ENCODE data around the gene MAP3K2.

The MAP3K2 gene

GRCh38 chr2:127419448-127420038 lies 31.8 kb upstream of the MAP3K2 start:
- FAIRE-seq (no peak), DNase-seq (ENCODE audit: insufficient read length, low spot score) (no peak)
- no peak for TF ChIP-seq CTCF (IDR thresholded peaks at IDR 0.05; ENCODE audit: insufficient read depth, missing control alignments)

GRCh38 chr2:127419112-127419430 lies 31.3 kb upstream of the MAP3K2 start:
- DNase-seq (ENCODE audit: insufficient read length, low spot score) (no peak), FAIRE-seq (no peak)
- TF ChIP-seq CTCF (IDR thresholded peaks at IDR 0.05; ENCODE audit: insufficient read depth, missing control alignments), result no peak

GRCh38 chr2:127418300-127419111 lies 30.7 kb upstream of the MAP3K2 start, which contains the start of gene PROC:
TSS of gene PROC (plus strand) at chr2:127418427. CDS start at chr2:127419943, 1,516 bp downstream.
- TF ChIP-seq CTCF (IDR thresholded peaks at IDR 0.05; ENCODE audit: insufficient read depth, missing control alignments), result no peak
- FAIRE-seq (no peak), DNase-seq (ENCODE audit: insufficient read length, low spot score) (no peak)

- TF ChIP-seq CTCF (IDR thresholded peaks at IDR 0.05; ENCODE audit: insufficient read depth, missing control alignments), result no peak
- DNase-seq (ENCODE audit: insufficient read length, low spot score) (no peak), FAIRE-seq (no peak)
Observed at GRCh38 chr2:127417406-127417805, 29.6 kb upstream of the MAP3K2 start.

GRCh38 chr2:127416506-127417001 lies 28.8 kb upstream of the MAP3K2 start:
- DNase-seq (ENCODE audit: insufficient read length, low spot score) (no peak), FAIRE-seq (no peak)
- no peak for TF ChIP-seq CTCF (IDR thresholded peaks at IDR 0.05; ENCODE audit: insufficient read depth, missing control alignments)

GRCh38 chr2:127415593-127416505 lies 28.1 kb upstream of the MAP3K2 start:
- TF ChIP-seq CTCF (IDR thresholded peaks at IDR 0.05; ENCODE audit: insufficient read depth, missing control alignments), result no peak
- FAIRE-seq, result no peak
- DNase-seq (ENCODE audit: insufficient read length, low spot score), result peak; percentile 72
